ENCODE data around the gene ATP5PB.

ATP5PB gene

GRCh38 chr1:111446967-111447892 is 2.0 kb upstream of the ATP5PB start:
- no peak for DNase-seq

- DNase-seq, result peak in 2 of 6 experiments; percentile 17 to 30
These were observed 764 bp upstream of the ATP5PB start for GRCh38 chr1:111448482-111448917.

- DNase-seq, result no peak
These were observed 396 bp downstream of the ATP5PB start for GRCh38 chr1:111449703-111450017.

GRCh38 chr1:111450185-111450584 is 921 bp downstream of the ATP5PB start:
- no peak for DNase-seq

GRCh38 chr1:111452581-111452980 is 3.3 kb downstream of the ATP5PB start:
- no peak for DNase-seq

GRCh38 chr1:111453706-111454105 is 4.4 kb downstream of the ATP5PB start:
- no peak for DNase-seq

- DNase-seq, result no peak
These were observed 5.8 kb downstream of the ATP5PB start for GRCh38 chr1:111454859-111455641.

GRCh38 chr1:111455642-111456031 is 6.4 kb downstream of the ATP5PB start:
- no peak for DNase-seq

- DNase-seq, result no peak
These were observed 12.5 kb downstream of the ATP5PB start for GRCh38 chr1:111461765-111462164.

- DNase-seq, result no peak
These were observed 13.2 kb downstream of the ATP5PB start for GRCh38 chr1:111462370-111463028.

- DNase-seq, result no peak
These were observed 13.9 kb downstream of the ATP5PB start for GRCh38 chr1:111463029-111463683.

GRCh38 chr1:111465754-111466153 is 16.5 kb downstream of the ATP5PB start:
- no peak for DNase-seq

GRCh38 chr1:111466480-111466879 is 17.2 kb downstream of the ATP5PB start:
- no peak for DNase-seq

- DNase-seq, result no peak
These were observed 18.8 kb downstream of the ATP5PB start for GRCh38 chr1:111467865-111468716.

- no peak for DNase-seq
These were observed 19.4 kb downstream of the ATP5PB start for GRCh38 chr1:111468717-111469100.

- no peak for DNase-seq
These were observed 20.3 kb downstream of the ATP5PB start for GRCh38 chr1:111469539-111469938.

GRCh38 chr1:111470596-111470995 is 21.3 kb downstream of the ATP5PB start:
- DNase-seq, result no peak

- peak; percentile 20 to 86 (median 72) for DNase-seq
These were observed 21.7 kb downstream of the ATP5PB start for GRCh38 chr1:111471012-111471411.

GRCh38 chr1:111471538-111471937 is 22.3 kb downstream of the ATP5PB start:
- no peak for DNase-seq

GRCh38 chr1:111474106-111474505 is 24.8 kb downstream of the ATP5PB start:
- DNase-seq, result no peak

GRCh38 chr1:111474521-111474920 is 25.3 kb downstream of the ATP5PB start:
- DNase-seq, result peak in 1 of 6 experiments; percentile 17

- no peak for DNase-seq
These were observed 26.4 kb downstream of the ATP5PB start for GRCh38 chr1:111475701-111476100.

All from stimulated activated naive CD4-positive, alpha-beta T cell (primary cell).